ENCODE data around the gene IL36G.

IL36G gene

GRCh38 chr2:112973156-112973555, 4.7 kb upstream of the IL36G start:
- no peak for DNase-seq

- no peak for DNase-seq
Observed at GRCh38 chr2:112979731-112980130, 1.9 kb downstream of the IL36G start.

DNA sequence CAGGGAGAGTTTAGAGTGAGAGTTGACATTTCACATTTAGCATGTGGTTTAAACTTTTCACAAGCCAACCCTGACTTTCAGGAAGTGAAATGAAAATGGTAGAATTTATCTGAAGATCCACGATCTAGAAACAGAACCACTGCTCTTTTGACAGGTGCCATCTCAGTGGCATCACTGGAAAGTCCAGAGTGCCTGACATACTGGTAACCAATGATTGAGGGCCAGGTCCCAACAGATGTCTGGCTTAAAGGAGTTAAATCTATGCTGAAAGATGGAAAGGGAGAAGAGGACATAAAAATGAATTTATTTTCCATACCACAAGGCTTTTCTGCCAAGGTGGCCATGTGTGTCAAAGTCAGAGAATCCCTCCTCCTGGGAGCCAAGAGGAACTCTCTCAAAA, 2.7 kb downstream of the IL36G start:
- no peak for DNase-seq

GRCh38 chr2:112985090-112985489, 7.3 kb downstream of the IL36G start:
- no peak for DNase-seq

DNA sequence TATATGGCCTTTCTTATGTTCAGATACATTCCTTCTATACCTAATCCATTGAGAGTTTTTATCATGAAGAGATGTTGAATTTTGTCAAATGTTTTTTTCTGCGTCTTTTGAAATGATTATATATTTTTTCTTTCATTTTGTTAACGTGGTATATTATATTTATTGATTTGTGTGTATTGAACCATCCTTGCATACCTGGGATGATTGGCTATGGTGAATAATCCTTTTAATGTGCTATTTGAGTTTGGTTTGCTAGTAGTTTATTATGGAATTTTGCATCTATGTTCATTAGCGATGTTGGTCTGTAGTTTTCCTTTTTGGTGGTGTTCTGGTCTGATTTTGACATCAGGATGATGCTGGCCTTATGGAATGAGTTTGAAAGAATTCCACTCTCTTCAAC, 11.8 kb downstream of the IL36G start:
- DNase-seq, result no peak

GRCh38 chr2:112993831-112994230, 16.0 kb downstream of the IL36G start:
- no peak for DNase-seq

GRCh38 chr2:112994648-112995047, 16.8 kb downstream of the IL36G start:
- DNase-seq, result no peak

DNA sequence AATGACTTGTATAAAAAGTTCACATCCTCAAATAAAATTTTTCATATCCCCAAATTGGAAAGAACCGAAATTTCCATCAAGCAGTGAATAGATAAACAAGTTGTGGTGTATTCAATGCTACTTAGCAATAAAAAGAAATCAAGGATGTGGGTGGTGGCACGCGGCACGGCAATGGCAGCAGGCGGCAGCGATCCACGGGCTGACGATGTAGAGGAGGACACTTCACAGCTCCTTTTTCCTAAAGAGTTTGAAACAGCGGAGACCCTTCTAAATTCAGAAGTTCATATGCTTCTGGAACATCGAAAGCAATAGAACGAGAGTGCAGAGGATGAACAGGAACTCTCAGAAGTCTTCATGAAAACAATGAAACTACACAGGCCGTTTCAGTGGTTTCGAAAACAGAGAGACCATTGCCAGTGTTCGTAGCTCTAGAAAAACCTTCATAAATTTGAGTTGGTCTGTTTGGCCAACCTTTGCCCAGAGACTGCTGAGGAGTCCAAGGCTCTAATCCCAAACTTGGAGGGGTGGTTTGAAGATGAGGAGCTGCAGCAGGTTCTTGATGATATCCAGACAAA, 17.6 kb downstream of the IL36G start:
- DNase-seq, result no peak

- no peak for DNase-seq
Observed at GRCh38 chr2:112996635-112997034, 18.8 kb downstream of the IL36G start.

GRCh38 chr2:112997151-112997550, 19.3 kb downstream of the IL36G start:
- DNase-seq, result no peak

DNA sequence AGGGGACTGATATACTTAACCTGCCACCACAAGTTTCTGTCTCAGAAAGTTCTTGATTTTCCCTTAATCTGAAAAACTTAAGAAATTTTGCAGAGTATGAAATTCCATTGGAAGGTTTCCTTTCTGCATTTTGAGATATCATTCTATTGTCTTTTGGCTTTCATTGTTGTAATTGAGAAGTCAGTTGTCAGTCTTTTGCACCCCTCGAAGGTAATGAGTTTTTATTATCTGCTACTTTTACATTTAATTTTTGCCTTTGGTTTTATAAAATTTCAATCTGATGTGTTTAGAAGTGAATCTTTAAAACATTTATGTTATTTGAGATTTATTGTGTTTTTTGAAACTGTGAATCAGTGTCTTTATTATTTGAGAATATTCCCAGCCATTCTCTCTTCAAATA, 22.6 kb downstream of the IL36G start:
- peak in 1 of 2 experiments; percentile 15 for DNase-seq

- DNase-seq, result no peak
Observed at GRCh38 chr2:113002677-113003076, 24.9 kb downstream of the IL36G start.

DNA sequence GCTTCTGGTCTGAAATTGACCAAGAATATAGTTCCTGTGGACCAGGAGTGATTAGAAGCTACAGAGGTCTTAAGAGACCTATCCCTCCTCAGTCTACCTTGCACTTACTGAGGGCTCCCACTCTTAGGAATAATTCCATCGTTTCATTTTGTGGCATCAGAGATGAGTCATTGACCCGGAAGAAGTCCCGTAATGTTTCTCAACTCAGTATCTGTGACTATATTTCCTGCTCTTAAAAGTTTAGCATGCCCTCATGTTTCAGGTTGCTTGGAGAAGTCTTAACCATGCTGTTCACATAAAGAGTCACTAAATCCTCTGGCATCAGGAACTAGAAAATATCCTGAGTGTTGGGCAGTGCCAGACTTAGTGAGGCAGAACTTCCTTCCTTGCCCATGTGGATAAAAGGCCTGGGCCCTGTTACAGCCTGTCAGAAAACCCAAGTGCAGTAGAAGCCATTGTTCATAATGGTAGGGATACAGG, 27.3 kb downstream of the IL36G start, which contains the start of gene IL36A:
Gene IL36A, plus strand, starts transcription at position 430 of the 480 bp plus-strand sequence. CDS start 413 bp downstream, outside the sequence.
- DNase-seq, result no peak

GRCh38 chr2:113007250-113007649, 29.4 kb downstream of the IL36G start:
- no peak for DNase-seq

- no peak for DNase-seq
Observed at GRCh38 chr2:113009622-113010021, 31.8 kb downstream of the IL36G start.

GRCh38 chr2:113010088-113010487, 32.3 kb downstream of the IL36G start:
- no peak for DNase-seq

DNA sequence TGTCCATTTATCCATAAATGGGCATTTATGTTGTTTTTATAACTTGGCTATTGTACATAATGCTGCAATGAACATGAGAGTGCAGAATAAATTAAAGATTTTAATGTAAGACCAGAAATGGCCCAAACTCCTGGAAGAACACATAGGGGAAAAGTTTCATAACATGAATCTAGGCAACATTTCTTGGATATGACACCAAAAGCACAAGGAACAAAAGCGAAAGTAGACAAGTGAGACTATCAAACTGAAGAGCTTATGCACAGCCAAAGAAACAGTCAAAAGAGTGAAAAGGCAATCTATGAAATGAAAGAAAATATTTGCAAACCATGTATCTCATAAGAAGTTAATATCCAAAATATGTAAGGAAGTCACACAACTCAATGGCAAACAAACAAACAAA, 33.3 kb downstream of the IL36G start:
- no peak for DNase-seq

DNA sequence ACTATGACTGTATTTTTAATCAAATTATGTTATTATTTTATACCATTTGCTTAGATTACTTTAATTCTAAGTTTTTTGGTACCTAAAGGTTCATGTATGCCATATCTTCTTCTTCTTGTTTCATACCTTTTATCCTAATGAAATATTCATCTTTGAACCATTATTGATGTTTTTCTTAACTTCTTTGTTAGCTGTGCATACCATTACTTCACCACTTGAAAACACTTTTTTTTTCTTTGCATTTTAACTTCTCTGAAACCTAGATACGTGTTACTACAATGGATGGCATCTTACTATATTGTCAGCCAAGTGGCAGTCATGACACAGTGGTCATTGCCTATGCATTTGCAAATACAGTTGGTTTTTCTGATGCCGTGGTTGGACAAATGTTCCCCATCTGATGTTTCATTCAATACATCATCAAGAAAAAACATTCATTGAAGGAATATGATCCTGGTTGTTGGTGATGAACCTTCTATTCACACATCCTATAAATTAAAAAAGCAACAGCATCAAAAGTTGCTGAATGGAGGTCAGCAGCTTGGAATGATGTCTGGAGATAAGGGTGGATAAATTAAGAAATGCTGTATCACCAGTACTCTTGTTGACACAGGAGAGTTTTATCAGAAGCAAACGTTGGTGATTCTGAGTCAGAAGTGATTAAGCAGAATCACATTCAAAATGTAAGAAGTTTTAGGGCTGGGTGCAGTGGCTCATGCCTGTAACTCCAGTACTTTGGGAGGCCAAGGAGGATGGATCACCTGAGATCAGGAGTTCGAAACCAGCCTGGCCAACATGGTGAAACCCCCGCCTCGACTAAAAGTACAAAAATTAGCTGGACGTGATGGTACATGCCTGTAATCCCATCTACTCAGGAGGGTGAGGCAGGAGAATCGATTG, 34.9 kb downstream of the IL36G start:
- no peak for DNase-seq

GRCh38 chr2:113013336-113013661, 35.5 kb downstream of the IL36G start:
- DNase-seq, result no peak

DNA sequence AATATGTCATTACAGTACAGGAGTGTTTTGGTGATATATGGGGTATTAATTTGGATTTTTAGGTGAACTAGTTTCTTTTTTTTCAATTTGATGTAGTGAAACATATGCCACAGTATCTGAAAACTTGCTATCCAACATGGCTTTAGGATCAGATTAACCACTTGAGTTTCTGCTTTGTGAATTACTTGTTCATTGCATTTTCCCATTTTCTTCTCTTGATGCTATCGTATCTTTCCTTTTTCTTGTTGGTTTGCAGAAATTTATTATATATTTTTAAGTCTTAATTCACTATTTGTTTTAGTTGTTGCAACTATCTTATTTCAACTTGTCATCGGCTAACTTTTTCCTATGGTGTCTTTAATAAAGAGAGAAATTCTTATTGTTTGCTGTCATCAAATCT, 36.3 kb downstream of the IL36G start:
- DNase-seq, result no peak

DNA sequence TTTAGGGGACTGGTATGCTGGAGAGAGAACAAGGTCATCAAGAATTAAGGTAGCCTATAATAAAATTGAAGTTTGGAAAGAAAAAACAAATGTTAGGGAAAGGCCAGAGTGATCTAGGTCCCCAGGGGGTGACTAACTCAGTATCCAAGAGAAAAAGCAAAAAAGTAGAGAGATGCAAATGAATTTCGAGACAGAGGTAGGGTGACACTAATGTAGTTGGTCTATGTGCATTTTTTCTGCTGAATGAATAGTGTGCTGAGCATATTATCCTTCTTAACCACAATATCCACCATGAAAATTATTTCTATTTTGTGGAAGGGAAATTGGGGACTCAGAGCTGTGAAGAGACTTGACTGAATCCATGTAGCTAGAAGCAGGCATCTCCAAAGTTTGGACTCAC, 37.2 kb downstream of the IL36G start:
- no peak for DNase-seq

DNA sequence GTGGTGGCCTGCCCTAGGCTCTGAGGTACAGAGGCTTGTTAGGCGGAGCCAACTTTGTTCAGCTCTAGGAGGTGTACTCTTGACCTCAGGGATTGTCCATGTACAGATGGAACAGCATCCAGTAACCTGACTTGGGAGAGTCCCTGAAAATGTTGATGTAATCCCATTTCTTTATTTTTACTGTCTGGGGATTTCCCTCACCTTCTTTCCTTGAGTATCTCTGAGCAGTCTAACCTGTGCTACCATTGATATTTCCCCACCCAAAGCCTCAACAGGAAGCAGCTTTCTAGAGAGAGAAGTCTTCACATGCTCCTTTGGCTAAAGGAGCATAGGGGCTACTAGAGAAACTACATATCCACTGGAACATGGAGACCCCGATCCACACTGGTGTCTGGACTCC, 37.8 kb downstream of the IL36G start:
- no peak for DNase-seq

- DNase-seq, result no peak
Observed at GRCh38 chr2:113018509-113018908, 40.7 kb downstream of the IL36G start.

DNA sequence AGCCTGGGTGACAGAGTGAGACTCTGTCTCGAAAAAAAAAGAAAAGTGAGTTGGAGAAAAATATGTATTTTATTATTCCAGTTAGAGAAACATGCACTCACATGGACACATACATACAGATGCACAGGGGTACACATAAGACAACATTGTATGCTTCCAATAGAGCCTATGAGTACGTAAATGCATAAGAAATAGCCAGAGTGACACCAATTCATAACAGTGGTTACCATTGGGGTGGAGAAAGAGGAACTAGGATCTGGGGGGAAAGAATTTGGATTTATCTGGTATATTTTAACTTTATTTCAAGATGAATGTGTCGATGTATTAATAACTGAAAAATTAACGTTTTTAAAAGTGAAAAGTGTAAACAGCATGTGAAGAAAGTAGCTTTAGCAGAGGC, 43.5 kb downstream of the IL36G start:
- no peak for DNase-seq

- no peak for DNase-seq
Observed at GRCh38 chr2:113024764-113025163, 47.0 kb downstream of the IL36G start.

All from SW 1271 (cell line).